Type B pancreatic cell (in vitro differentiated cells): Measurements from ENCODE around the gene TMEM117. TPM values are rescaled to one million over a fixed set of nuclear protein-coding genes. Genes with fewer than 3 reads are reported as not detected.
"Not testable (repeated sequence)": the region's sequence is repeated elsewhere in the genome, so short reads cannot be mapped to it uniquely, and the experiment has no call there.

Experiments
- DNase-seq: peaks from one replicate; pipeline ENCODE4 v3.0.0; 2021; ENCODE audit warnings: mixed read lengths; ENCODE audit not compliant: unreplicated experiment; ENCODE audit errors: extremely low spot score
- H3K27ac Mint-ChIP-seq: 2 replicates; pipeline ENCODE4 v1.8.0; 2021; ENCODE audit warnings: mild to moderate bottlenecking, mixed read lengths
- H3K27me3 Mint-ChIP-seq: 2 replicates; pipeline ENCODE4 v1.8.0; 2021; ENCODE audit warnings: mixed read lengths
- H3K36me3 Mint-ChIP-seq: 2 replicates; pipeline ENCODE4 v1.8.0; 2021; ENCODE audit warnings: mixed read lengths
- H3K4me1 Mint-ChIP-seq: one replicate; pipeline ENCODE4 v1.8.0; 2021; ENCODE audit warnings: mixed read lengths; ENCODE audit not compliant: unreplicated experiment
- H3K4me3 Mint-ChIP-seq: 2 replicates; pipeline ENCODE4 v1.8.0; 2021; ENCODE audit warnings: mild to moderate bottlenecking, mixed read lengths
- H3K9me3 Mint-ChIP-seq: 2 replicates; pipeline ENCODE4 v1.8.0; 2021; ENCODE audit warnings: mixed read lengths
- CTCF ChIP-seq: fragments of 200-600 bp; sonication (generic); conservative IDR thresholded peaks from 2 replicates; pipeline ENCODE4 v1.5.0; 2021; ENCODE audit warnings: antibody characterized with exemption, mild to moderate bottlenecking
- total RNA-seq: library from RNA; stranded (reverse); gene quantifications from 2 replicates; pipeline ENCODE4 v1.2.1, GENCODE V29; 2021; ENCODE audit warnings: low replicate concordance

TMEM117 gene
- total RNA-seq, 1 donor from 2014 or later: 14.3 TPM

- no peaks in the 10 kb centered on the region for H3K9me3 Mint-ChIP-seq
- DNase-seq: no peak
- H3K27me3 Mint-ChIP-seq: no peaks in the 10 kb centered on the region
- H3K4me1 Mint-ChIP-seq: peaks cover 5% of the 10 kb centered on the region
- no peak overlapping the region for H3K27ac Mint-ChIP-seq
- TF ChIP-seq CTCF: no peak
- H3K36me3 Mint-ChIP-seq: no peaks in the 10 kb centered on the region
- H3K4me3 Mint-ChIP-seq: no peak overlapping the region
These were observed 323.3 kb downstream of the TMEM117 start for GRCh38 chr12:44159216-44159615.

GRCh38 chr12:44159862-44160261 is 324.0 kb downstream of the TMEM117 start:
- peaks cover 4% of the 10 kb centered on the region for H3K4me1 Mint-ChIP-seq
- H3K27me3 Mint-ChIP-seq: no peaks in the 10 kb centered on the region
- TF ChIP-seq CTCF: no peak
- H3K27ac Mint-ChIP-seq: no peak overlapping the region
- H3K36me3 Mint-ChIP-seq: no peaks in the 10 kb centered on the region
- no peak for DNase-seq
- H3K9me3 Mint-ChIP-seq: no peaks in the 10 kb centered on the region
- H3K4me3 Mint-ChIP-seq: no peak overlapping the region

- no peaks in the 10 kb centered on the region for H3K9me3 Mint-ChIP-seq
- no peak overlapping the region for H3K27ac Mint-ChIP-seq
These were observed 327.1 kb downstream of the TMEM117 start for GRCh38 chr12:44162961-44163360.

GRCh38 chr12:44174053-44174452 is 338.2 kb downstream of the TMEM117 start:
- no peak for TF ChIP-seq CTCF
- Mint-ChIP-seq H3K9me3 (peaks cover 6% of the 10 kb centered on the region), H3K4me1 (no peaks in the 10 kb centered on the region), H3K27ac (no peak overlapping the region), H3K36me3 (peaks cover 8% of the 10 kb centered on the region), H3K27me3 (no peaks in the 10 kb centered on the region), H3K4me3 (no peak overlapping the region)
- no peak for DNase-seq

More at GRCh38 chr12:44162961-44163360, 327.1 kb downstream of the TMEM117 start:
- H3K27me3 Mint-ChIP-seq: no peaks in the 10 kb centered on the region
- TF ChIP-seq CTCF: no peak
- no peaks in the 10 kb centered on the region for H3K36me3 Mint-ChIP-seq
- no peaks in the 10 kb centered on the region for H3K4me1 Mint-ChIP-seq
- no peak overlapping the region for H3K4me3 Mint-ChIP-seq
- no peak for DNase-seq

- no peak overlapping the region for H3K27ac Mint-ChIP-seq
- no peaks in the 10 kb centered on the region for H3K27me3 Mint-ChIP-seq
- H3K4me1 Mint-ChIP-seq: no peaks in the 10 kb centered on the region
- H3K9me3 Mint-ChIP-seq: no peaks in the 10 kb centered on the region
- DNase-seq: no peak
- TF ChIP-seq CTCF: no peak
- no peaks in the 10 kb centered on the region for H3K36me3 Mint-ChIP-seq
- H3K4me3 Mint-ChIP-seq: no peak overlapping the region
These were observed 348.8 kb downstream of the TMEM117 start for GRCh38 chr12:44184499-44185206.

GRCh38 chr12:44193281-44193680 is 357.4 kb downstream of the TMEM117 start:
- H3K4me1 Mint-ChIP-seq: no peaks in the 10 kb centered on the region
- no peak for DNase-seq
- no peak for TF ChIP-seq CTCF
- no peaks in the 10 kb centered on the region for H3K9me3 Mint-ChIP-seq
- no peak overlapping the region for H3K4me3 Mint-ChIP-seq
- H3K27me3 Mint-ChIP-seq: no peaks in the 10 kb centered on the region
- H3K36me3 Mint-ChIP-seq: no peaks in the 10 kb centered on the region
- H3K27ac Mint-ChIP-seq: no peak overlapping the region

- H3K4me1 Mint-ChIP-seq, H3K27ac Mint-ChIP-seq, H3K36me3 Mint-ChIP-seq, DNase-seq, H3K9me3 Mint-ChIP-seq, H3K27me3 Mint-ChIP-seq, H3K4me3 Mint-ChIP-seq: not testable (repeated sequence)
These were observed 359.8 kb downstream of the TMEM117 start for GRCh38 chr12:44195719-44196118.
